HEK293 (cell line): ENCODE measurements around the gene SCOC.

Experiments
- CTCF ChIA-PET: fragments of 350-600 bp; formaldehyde crosslinking; extraction: SDS; loops from one replicate; lab custom pipeline; 2021; ENCODE audit warnings: antibody characterized with exemption; lab: Yijun Ruan, JAX
- POLR2A ChIA-PET: fragments of 300-600 bp; formaldehyde crosslinking; extraction: SDS; loops from one replicate; lab custom pipeline; 2020; ENCODE audit warnings: antibody characterized with exemption, inconsistent platforms; lab: Yijun Ruan, JAX
- H3K27ac ChIP-seq: fragments of 200-500 bp; sonication (Bioruptor generic); 2 replicates; pipeline ENCODE4 v1.5.1; 2014; ENCODE audit warnings: low read depth, low read length, control low read depth, inconsistent platforms; ENCODE audit errors: extremely low read depth
- H3K36me3 ChIP-seq, 2 experiments: fragments of 200-500 bp in 1 of 2; sonication (Bioruptor generic) in 1 of 2; 1 replicate in 1 of 2; 2 replicates in 1 of 2; pipeline ENCODE4 v1.5.1; 2014 to 2017; ENCODE audit warnings: inconsistent platforms in 2 of 2, low read length in 2 of 2; ENCODE audit not compliant: control insufficient read depth in 2 of 2, insufficient read depth in 1 of 2
- H3K4me1 ChIP-seq: fragments of 200-500 bp; sonication (Bioruptor generic); 2 replicates; pipeline ENCODE4 v1.5.1; 2014; ENCODE audit warnings: mild to moderate bottlenecking, low read length, inconsistent platforms; ENCODE audit not compliant: control insufficient read depth, insufficient read depth
- H3K4me3 ChIP-seq: 2 replicates; pipeline ENCODE4 v1.5.1; 2011; ENCODE audit warnings: low read depth, mild to moderate bottlenecking, control low read depth, low read length, moderate library complexity
- H3K9me3 ChIP-seq: fragments of 200-500 bp; sonication (Bioruptor generic); 2 replicates; pipeline ENCODE4 v1.5.1; 2014; ENCODE audit warnings: low read depth, low read length, inconsistent platforms; ENCODE audit not compliant: control insufficient read depth, insufficient read depth
- ATF2 ChIP-seq: fragments of 450-650 bp; formaldehyde crosslinking; IDR thresholded peaks from 2 replicates; pipeline ENCODE4 v1.5.1; 2016; ENCODE audit warnings: missing biosample characterization, missing genetic modification characterization, low read depth
- FEZF1 ChIP-seq: fragments of 450-650 bp; formaldehyde crosslinking; IDR thresholded peaks from 2 replicates; pipeline ENCODE4 v1.5.1; 2016; ENCODE audit warnings: missing biosample characterization, missing genetic modification characterization
- GLI4 ChIP-seq: fragments of 450-650 bp; formaldehyde crosslinking; IDR thresholded peaks from 2 replicates; pipeline ENCODE4 v1.5.1; 2016; ENCODE audit warnings: missing biosample characterization, missing genetic modification characterization
- KLF7 ChIP-seq: fragments of 450-650 bp; formaldehyde crosslinking; IDR thresholded peaks from 2 replicates; pipeline ENCODE4 v1.5.1; 2016; ENCODE audit warnings: missing biosample characterization, missing genetic modification characterization, borderline replicate concordance
- RBAK ChIP-seq: fragments of 450-650 bp; formaldehyde crosslinking; IDR thresholded peaks from 2 replicates; pipeline ENCODE4 v1.5.1; 2016; ENCODE audit warnings: missing biosample characterization, missing genetic modification characterization
- REST ChIP-seq: fragments of 450-650 bp; formaldehyde crosslinking; IDR thresholded peaks from 2 replicates; pipeline ENCODE4 v1.5.1; 2016; ENCODE audit warnings: missing biosample characterization, missing genetic modification characterization
- ZNF175 ChIP-seq: fragments of 450-650 bp; formaldehyde crosslinking; IDR thresholded peaks from 2 replicates; pipeline ENCODE4 v1.5.1; 2016; ENCODE audit warnings: missing biosample characterization, missing genetic modification characterization
- ZNF266 ChIP-seq: fragments of 450-650 bp; formaldehyde crosslinking; IDR thresholded peaks from 2 replicates; pipeline ENCODE4 v1.5.1; 2016; ENCODE audit warnings: missing biosample characterization, missing genetic modification characterization, low read depth
- ZNF555 ChIP-seq: fragments of 450-650 bp; formaldehyde crosslinking; conservative IDR thresholded peaks from 2 replicates; pipeline ENCODE4 v1.5.1; 2017; ENCODE audit warnings: missing biosample characterization, mild to moderate bottlenecking, missing genetic modification characterization, inconsistent platforms
- ZNF580 ChIP-seq: fragments of 450-650 bp; formaldehyde crosslinking; IDR thresholded peaks from 2 replicates; pipeline ENCODE4 v1.5.1; 2016; ENCODE audit warnings: missing biosample characterization, missing genetic modification characterization
- ZNF596 ChIP-seq: fragments of 450-650 bp; IDR thresholded peaks from 2 replicates; pipeline ENCODE4 v1.5.0; 2018; ENCODE audit warnings: missing biosample characterization, mild to moderate bottlenecking, missing genetic modification characterization, moderate library complexity
- ZSCAN16 ChIP-seq: fragments of 450-650 bp; formaldehyde crosslinking; IDR thresholded peaks from 2 replicates; pipeline ENCODE4 v1.5.1; 2016; ENCODE audit warnings: missing biosample characterization, missing genetic modification characterization
- TF ChIP-seq, protein P1 (sequence below): fragments of 450-650 bp; formaldehyde crosslinking; IDR thresholded peaks from 2 replicates; pipeline ENCODE4 v1.5.1; 2016; ENCODE audit warnings: missing biosample characterization, missing genetic modification characterization, borderline replicate concordance
- TF ChIP-seq, protein P2 (sequence below): fragments of 450-650 bp; formaldehyde crosslinking; IDR thresholded peaks from 2 replicates; pipeline ENCODE4 v1.5.1; 2017; ENCODE audit warnings: missing biosample characterization, missing genetic modification characterization
- TF ChIP-seq, protein P3 (sequence below): fragments of 450-650 bp; formaldehyde crosslinking; IDR thresholded peaks from 2 replicates; pipeline ENCODE4 v1.5.1; 2017; ENCODE audit warnings: missing biosample characterization, missing genetic modification characterization
- TF ChIP-seq, protein P4 (sequence below): fragments of 450-650 bp; formaldehyde crosslinking; IDR thresholded peaks from 2 replicates; pipeline ENCODE4 v1.5.1; 2016; ENCODE audit warnings: missing biosample characterization, missing genetic modification characterization, borderline replicate concordance

SCOC gene

DNA sequence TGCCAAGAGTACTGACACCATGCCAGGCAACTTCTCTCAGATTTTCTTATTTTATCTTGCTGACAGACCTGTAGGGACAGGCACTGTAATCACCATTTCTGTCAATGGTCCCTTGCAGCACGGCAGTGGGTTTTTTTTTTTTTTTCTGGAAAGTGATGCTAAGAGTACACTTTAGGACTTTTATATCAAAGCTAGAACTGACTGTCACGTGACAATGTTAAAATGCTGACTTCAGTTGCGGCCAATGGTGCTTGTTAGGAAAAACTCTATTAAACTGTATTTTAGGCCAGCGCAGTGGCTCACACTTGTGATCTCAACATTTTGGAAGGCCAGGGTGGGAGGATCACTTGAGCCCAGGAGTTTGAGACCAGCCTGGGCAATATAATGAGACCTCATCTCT lies 12.3 kb upstream of the SCOC start:
- peaks cover 6% of the 10 kb centered on the region; the same call in 1 of the 2 replicates for H3K4me1 ChIP-seq
- ChIA-PET CTCF (interaction anchor here (0.6 to 5.2 kb wide), 15 partner anchors 13 to 797 kb away, joined by 3 to 63 read pairs (median 10); partner anchors contain the start of gene SCOC), POLR2A (no interaction called here)
- no peaks in the 10 kb centered on the region for H3K9me3 ChIP-seq
- H3K27ac ChIP-seq, result no peak overlapping the region
- no peak for TF ChIP-seq KLF7 (tag by site-specific recombination)
- no peak overlapping the region for H3K4me3 ChIP-seq
- no peaks in the 10 kb centered on the region for H3K36me3 ChIP-seq

GRCh38 chr4:140363051-140363450 lies 10.4 kb upstream of the SCOC start:
- H3K27ac ChIP-seq, result no peak overlapping the region
- no peak overlapping the region for H3K4me3 ChIP-seq
- H3K9me3 ChIP-seq, result no peaks in the 10 kb centered on the region
- TF ChIP-seq, protein P1, sequence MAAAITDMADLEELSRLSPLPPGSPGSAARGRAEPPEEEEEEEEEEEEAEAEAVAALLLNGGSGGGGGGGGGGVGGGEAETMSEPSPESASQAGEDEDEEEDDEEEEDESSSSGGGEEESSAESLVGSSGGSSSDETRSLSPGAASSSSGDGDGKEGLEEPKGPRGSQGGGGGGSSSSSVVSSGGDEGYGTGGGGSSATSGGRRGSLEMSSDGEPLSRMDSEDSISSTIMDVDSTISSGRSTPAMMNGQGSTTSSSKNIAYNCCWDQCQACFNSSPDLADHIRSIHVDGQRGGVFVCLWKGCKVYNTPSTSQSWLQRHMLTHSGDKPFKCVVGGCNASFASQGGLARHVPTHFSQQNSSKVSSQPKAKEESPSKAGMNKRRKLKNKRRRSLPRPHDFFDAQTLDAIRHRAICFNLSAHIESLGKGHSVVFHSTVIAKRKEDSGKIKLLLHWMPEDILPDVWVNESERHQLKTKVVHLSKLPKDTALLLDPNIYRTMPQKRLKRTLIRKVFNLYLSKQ (tag by site-specific recombination), result no peak
- TF ChIP-seq RBAK (tag by site-specific recombination), result no peak
- no peak for TF ChIP-seq ZNF266 (tag by site-specific recombination)
- POLR2A ChIA-PET, result no interaction called here
- H3K36me3 ChIP-seq, result no peaks in the 10 kb centered on the region
- CTCF ChIA-PET, result interaction anchor here (0.6 to 5.2 kb wide), 5 partner anchors 10 to 871 kb away, joined by 3 to 63 read pairs (median 5); partner anchors contain the start of genes RNF150 and SCOC
- peaks cover 6% of the 10 kb centered on the region; the same call in 1 of the 2 replicates for H3K4me1 ChIP-seq

DNA sequence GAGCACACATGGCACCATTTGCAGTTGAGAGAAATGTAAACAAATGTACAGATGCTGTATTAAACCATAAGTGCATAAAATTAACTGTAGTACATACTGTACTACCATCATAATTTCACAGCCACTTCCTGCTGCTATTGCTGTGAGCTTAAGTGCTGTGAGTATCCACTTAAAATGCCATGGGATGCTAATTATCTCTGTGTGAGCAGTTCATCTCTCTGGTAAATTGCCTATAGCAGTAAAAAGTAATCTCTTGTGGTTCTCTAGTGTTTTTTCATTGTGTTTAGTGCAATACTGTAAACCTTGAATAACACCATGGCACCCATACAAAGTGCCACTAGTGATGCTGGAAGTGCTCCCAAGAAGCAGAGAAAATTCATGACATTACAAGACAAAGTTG lies 9.9 kb upstream of the SCOC start:
- ChIA-PET POLR2A (no interaction called here), CTCF (interaction anchor here (0.6 to 2.2 kb wide), 3 partner anchors 9 to 871 kb away, joined by 3 to 11 read pairs (median 3); partner anchors contain the start of gene SCOC)
- Histone ChIP-seq H3K27ac (no peak overlapping the region), H3K9me3 (no peaks in the 10 kb centered on the region), H3K36me3 (no peaks in the 10 kb centered on the region), H3K4me1 (peaks cover 6% of the 10 kb centered on the region; the same call in 1 of the 2 replicates), H3K4me3 (no peak overlapping the region)
- TF ChIP-seq ZSCAN16 (tag by site-specific recombination) (no peak), ZNF175 (tag by site-specific recombination) (no peak), ZNF555 (tag by site-specific recombination) (no peak), REST (tag by site-specific recombination) (no peak), ZNF596 (tag by site-specific recombination) (0 out of 2 replicates have a peak, but pooled peaks have one; percentile 38), ZNF580 (tag by site-specific recombination) (peak; percentile 82), ATF2 (tag by site-specific recombination) (no peak), FEZF1 (tag by site-specific recombination) (peak; percentile 91), GLI4 (no peak)
- TF ChIP-seq, protein P2, sequence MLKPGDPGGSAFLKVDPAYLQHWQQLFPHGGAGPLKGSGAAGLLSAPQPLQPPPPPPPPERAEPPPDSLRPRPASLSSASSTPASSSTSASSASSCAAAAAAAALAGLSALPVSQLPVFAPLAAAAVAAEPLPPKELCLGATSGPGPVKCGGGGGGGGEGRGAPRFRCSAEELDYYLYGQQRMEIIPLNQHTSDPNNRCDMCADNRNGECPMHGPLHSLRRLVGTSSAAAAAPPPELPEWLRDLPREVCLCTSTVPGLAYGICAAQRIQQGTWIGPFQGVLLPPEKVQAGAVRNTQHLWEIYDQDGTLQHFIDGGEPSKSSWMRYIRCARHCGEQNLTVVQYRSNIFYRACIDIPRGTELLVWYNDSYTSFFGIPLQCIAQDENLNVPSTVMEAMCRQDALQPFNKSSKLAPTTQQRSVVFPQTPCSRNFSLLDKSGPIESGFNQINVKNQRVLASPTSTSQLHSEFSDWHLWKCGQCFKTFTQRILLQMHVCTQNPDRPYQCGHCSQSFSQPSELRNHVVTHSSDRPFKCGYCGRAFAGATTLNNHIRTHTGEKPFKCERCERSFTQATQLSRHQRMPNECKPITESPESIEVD (tag by site-specific recombination), result peak; percentile 89
- TF ChIP-seq, protein P3, sequence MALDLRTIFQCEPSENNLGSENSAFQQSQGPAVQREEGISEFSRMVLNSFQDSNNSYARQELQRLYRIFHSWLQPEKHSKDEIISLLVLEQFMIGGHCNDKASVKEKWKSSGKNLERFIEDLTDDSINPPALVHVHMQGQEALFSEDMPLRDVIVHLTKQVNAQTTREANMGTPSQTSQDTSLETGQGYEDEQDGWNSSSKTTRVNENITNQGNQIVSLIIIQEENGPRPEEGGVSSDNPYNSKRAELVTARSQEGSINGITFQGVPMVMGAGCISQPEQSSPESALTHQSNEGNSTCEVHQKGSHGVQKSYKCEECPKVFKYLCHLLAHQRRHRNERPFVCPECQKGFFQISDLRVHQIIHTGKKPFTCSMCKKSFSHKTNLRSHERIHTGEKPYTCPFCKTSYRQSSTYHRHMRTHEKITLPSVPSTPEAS (tag by site-specific recombination), result no peak
- TF ChIP-seq, protein P4, sequence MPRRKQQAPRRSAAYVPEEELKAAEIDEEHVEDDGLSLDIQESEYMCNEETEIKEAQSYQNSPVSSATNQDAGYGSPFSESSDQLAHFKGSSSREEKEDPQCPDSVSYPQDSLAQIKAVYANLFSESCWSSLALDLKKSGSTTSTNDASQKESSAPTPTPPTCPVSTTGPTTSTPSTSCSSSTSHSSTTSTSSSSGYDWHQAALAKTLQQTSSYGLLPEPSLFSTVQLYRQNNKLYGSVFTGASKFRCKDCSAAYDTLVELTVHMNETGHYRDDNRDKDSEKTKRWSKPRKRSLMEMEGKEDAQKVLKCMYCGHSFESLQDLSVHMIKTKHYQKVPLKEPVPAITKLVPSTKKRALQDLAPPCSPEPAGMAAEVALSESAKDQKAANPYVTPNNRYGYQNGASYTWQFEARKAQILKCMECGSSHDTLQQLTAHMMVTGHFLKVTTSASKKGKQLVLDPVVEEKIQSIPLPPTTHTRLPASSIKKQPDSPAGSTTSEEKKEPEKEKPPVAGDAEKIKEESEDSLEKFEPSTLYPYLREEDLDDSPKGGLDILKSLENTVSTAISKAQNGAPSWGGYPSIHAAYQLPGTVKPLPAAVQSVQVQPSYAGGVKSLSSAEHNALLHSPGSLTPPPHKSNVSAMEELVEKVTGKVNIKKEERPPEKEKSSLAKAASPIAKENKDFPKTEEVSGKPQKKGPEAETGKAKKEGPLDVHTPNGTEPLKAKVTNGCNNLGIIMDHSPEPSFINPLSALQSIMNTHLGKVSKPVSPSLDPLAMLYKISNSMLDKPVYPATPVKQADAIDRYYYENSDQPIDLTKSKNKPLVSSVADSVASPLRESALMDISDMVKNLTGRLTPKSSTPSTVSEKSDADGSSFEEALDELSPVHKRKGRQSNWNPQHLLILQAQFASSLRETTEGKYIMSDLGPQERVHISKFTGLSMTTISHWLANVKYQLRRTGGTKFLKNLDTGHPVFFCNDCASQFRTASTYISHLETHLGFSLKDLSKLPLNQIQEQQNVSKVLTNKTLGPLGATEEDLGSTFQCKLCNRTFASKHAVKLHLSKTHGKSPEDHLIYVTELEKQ, result peak; percentile 73; the same call in 1 of the 2 replicates
